ENCODE measurements around the gene STX2. TPM values are rescaled to one million over a fixed set of nuclear protein-coding genes. Genes with fewer than 3 reads are reported as not detected.

The STX2 gene
- total RNA-seq, 2 experiments from 2014 or later = 10.8 to 13.6 TPM

GRCh38 chr12:130747867-130748740 is 90.9 kb downstream of the STX2 start:
- Mint-ChIP-seq H3K4me3 (no peak overlapping the region), H3K9me3 (peaks cover 4% of the 10 kb centered on the region), H3K27ac (no peak overlapping the region), H3K27me3 (ENCODE audit: low read depth) (peaks cover 7% of the 10 kb centered on the region), H3K36me3 (ENCODE audit: low read depth) (no peaks in the 10 kb centered on the region), H3K4me1 (ENCODE audit: low read depth) (peaks cover 6% of the 10 kb centered on the region)
- intact Hi-C loops (cut with micrococcal nuclease) = loop anchor here (1.0 to 2.0 kb wide), 3 partner anchors 407 to 701 kb away; no protein-coding TSS in a partner anchor
- peak; percentile 87 for DNase-seq
- CTCF ChIA-PET = interaction anchor here (0.6 to 1.4 kb wide), 18 partner anchors 9 to 716 kb away, joined by 3 to 8 read pairs (median 3); no protein-coding TSS in a partner anchor

DNA sequence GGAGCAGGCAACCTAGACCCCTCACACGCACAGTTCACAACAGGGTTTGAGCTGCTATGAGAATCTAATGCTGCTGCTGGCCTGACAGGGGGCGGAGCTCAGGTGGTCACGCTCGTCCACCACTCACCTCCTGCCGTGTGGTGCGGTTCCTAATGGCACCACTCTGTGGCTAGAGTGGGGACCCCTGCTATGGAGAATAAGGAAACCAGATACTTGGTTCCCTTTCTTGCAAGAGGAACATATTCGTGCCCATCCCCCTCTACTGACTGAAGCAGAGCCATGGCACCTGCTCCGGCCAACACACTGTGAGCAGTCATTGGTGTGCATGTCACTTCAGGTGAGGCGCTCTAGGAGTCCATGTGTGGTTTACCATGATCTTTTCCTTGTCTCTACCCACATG is 92.5 kb downstream of the STX2 start:
- CTCF ChIA-PET = interaction anchor here (0.9 to 1.3 kb wide), 2 partner anchors 36 to 358 kb away, joined by 3 to 4 read pairs; no protein-coding TSS in a partner anchor
- Mint-ChIP-seq H3K4me3 (no peak overlapping the region), H3K9me3 (peaks cover 4% of the 10 kb centered on the region), H3K36me3 (ENCODE audit: low read depth) (no peaks in the 10 kb centered on the region), H3K27me3 (ENCODE audit: low read depth) (peaks cover 12% of the 10 kb centered on the region), H3K4me1 (ENCODE audit: low read depth) (peaks cover 6% of the 10 kb centered on the region), H3K27ac (no peak overlapping the region)
- no peak for DNase-seq
- intact Hi-C loops (cut with micrococcal nuclease) = no loop called here

- peaks cover 4% of the 10 kb centered on the region for H3K9me3 Mint-ChIP-seq
- CTCF ChIA-PET = no interaction called here
These were observed 93.1 kb downstream of the STX2 start for GRCh38 chr12:130745921-130746320.

GRCh38 chr12:130744274-130744673 is 94.8 kb downstream of the STX2 start:
- Mint-ChIP-seq H3K9me3 (peaks cover 4% of the 10 kb centered on the region), H3K27me3 (ENCODE audit: low read depth) (peaks cover 21% of the 10 kb centered on the region), H3K27ac (no peak overlapping the region), H3K4me3 (no peak overlapping the region), H3K36me3 (ENCODE audit: low read depth) (peaks cover under 1% of the 10 kb centered on the region), H3K4me1 (ENCODE audit: low read depth) (peaks cover 6% of the 10 kb centered on the region)
- DNase-seq = no peak
- CTCF ChIA-PET = interaction anchor here (0.6 kb wide), 1 partner anchor 56 kb away, joined by 3 read pairs; no protein-coding TSS in a partner anchor
- intact Hi-C loops (cut with micrococcal nuclease) = no loop called here

More at GRCh38 chr12:130745921-130746320, 93.1 kb downstream of the STX2 start:
- H3K4me3 Mint-ChIP-seq = no peak overlapping the region
- no peaks in the 10 kb centered on the region for H3K36me3 Mint-ChIP-seq (ENCODE audit: low read depth)
- intact Hi-C loops (cut with micrococcal nuclease) = no loop called here
- H3K4me1 Mint-ChIP-seq (ENCODE audit: low read depth) = peaks cover 6% of the 10 kb centered on the region
- no peak overlapping the region for H3K27ac Mint-ChIP-seq
- H3K27me3 Mint-ChIP-seq (ENCODE audit: low read depth) = peaks cover 12% of the 10 kb centered on the region
- no peak for DNase-seq

DNA sequence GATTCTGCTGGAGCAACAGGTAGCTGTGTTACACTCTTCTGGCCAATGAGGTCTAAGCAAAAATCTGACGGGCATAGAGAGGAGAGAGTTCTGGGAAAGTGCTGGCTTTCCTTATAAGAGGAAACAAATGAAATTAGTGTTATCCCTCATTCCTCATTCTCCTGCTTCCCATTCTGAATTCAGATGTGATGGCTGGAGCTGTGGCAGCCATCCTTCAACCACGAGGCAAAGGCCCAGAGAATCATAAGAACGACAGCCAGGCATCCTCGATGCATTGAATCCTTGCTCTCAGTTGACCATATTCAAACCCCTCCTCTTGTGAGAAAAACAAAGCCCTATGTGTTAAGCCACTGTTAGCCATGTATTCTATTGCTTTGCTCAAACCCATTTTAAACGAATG is 95.4 kb downstream of the STX2 start:
- intact Hi-C loops (cut with micrococcal nuclease) = no loop called here
- H3K27me3 Mint-ChIP-seq (ENCODE audit: low read depth) = peaks cover 24% of the 10 kb centered on the region
- CTCF ChIA-PET = interaction anchor here (0.6 kb wide), 1 partner anchor 56 kb away, joined by 3 read pairs; no protein-coding TSS in a partner anchor

GRCh38 chr12:130743176-130743575 is 95.9 kb downstream of the STX2 start:
- Mint-ChIP-seq H3K4me3 (no peak overlapping the region), H3K36me3 (ENCODE audit: low read depth) (peaks cover 2% of the 10 kb centered on the region), H3K27ac (no peak overlapping the region), H3K27me3 (ENCODE audit: low read depth) (peaks cover 28% of the 10 kb centered on the region), H3K4me1 (ENCODE audit: low read depth) (peaks cover 5% of the 10 kb centered on the region), H3K9me3 (peaks cover 4% of the 10 kb centered on the region)
- CTCF ChIA-PET = no interaction called here
- no peak for DNase-seq
- intact Hi-C loops (cut with micrococcal nuclease) = no loop called here

More for the DNA sequence above, 95.4 kb downstream of the STX2 start:
- no peak overlapping the region for H3K4me3 Mint-ChIP-seq
- H3K4me1 Mint-ChIP-seq (ENCODE audit: low read depth) = peaks cover 6% of the 10 kb centered on the region
- peaks cover 2% of the 10 kb centered on the region for H3K36me3 Mint-ChIP-seq (ENCODE audit: low read depth)
- no peak for DNase-seq
- no peak overlapping the region for H3K27ac Mint-ChIP-seq
- peaks cover 4% of the 10 kb centered on the region for H3K9me3 Mint-ChIP-seq

DNA sequence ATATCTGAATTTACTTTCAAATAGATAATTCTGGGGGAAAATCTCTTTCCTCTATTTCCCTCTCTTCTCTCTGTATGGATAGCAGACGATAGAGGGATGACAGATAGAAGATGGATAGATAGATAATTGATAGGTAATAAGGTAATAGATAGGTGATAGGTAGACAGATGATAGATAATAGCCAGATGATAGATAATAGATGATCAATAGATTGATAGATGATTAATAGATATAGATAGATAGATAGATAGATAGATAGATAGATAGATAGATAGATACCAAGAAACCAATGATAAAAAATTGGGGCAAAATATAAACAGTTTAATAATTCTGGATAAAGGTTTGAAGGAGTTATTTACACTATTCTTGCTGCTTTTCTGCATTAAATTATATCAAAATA is 96.3 kb downstream of the STX2 start:
- CTCF ChIA-PET = no interaction called here
- no peak overlapping the region for H3K4me3 Mint-ChIP-seq
- peaks cover 24% of the 10 kb centered on the region for H3K27me3 Mint-ChIP-seq (ENCODE audit: low read depth)
- peaks cover 4% of the 10 kb centered on the region for H3K9me3 Mint-ChIP-seq
- DNase-seq = no peak
- H3K36me3 Mint-ChIP-seq (ENCODE audit: low read depth) = peaks cover 2% of the 10 kb centered on the region
- H3K4me1 Mint-ChIP-seq (ENCODE audit: low read depth) = peaks cover under 1% of the 10 kb centered on the region
- no peak overlapping the region for H3K27ac Mint-ChIP-seq
- intact Hi-C loops (cut with micrococcal nuclease) = no loop called here

GRCh38 chr12:130742112-130742511 is 96.9 kb downstream of the STX2 start:
- intact Hi-C loops (cut with micrococcal nuclease) = no loop called here
- Mint-ChIP-seq H3K9me3 (peaks cover 4% of the 10 kb centered on the region), H3K4me1 (ENCODE audit: low read depth) (no peaks in the 10 kb centered on the region), H3K36me3 (ENCODE audit: low read depth) (peaks cover 2% of the 10 kb centered on the region), H3K27ac (no peak overlapping the region), H3K4me3 (no peak overlapping the region), H3K27me3 (ENCODE audit: low read depth) (peaks cover 25% of the 10 kb centered on the region)
- CTCF ChIA-PET = no interaction called here
- DNase-seq = no peak

Other genes with a start within 250 kb of the STX2 start
- gene RIMBP2, start 123.0 kb downstream of the STX2 start, total RNA-seq = not detected
- gene RAN, start 32.8 kb upstream of the STX2 start, total RNA-seq = 1,000 to 10,000 TPM; 2,370 to 2,418 TPM
- not detected for gene ADGRD1, start 114.7 kb upstream of the STX2 start, total RNA-seq